ENCODE measurements around the gene FOXQ1. TPM values are rescaled to one million over a fixed set of nuclear protein-coding genes. Genes with fewer than 3 reads are reported as not detected.

FOXQ1 gene
- total RNA-seq, 2 donors from 2014 or later, result not detected

DNA sequence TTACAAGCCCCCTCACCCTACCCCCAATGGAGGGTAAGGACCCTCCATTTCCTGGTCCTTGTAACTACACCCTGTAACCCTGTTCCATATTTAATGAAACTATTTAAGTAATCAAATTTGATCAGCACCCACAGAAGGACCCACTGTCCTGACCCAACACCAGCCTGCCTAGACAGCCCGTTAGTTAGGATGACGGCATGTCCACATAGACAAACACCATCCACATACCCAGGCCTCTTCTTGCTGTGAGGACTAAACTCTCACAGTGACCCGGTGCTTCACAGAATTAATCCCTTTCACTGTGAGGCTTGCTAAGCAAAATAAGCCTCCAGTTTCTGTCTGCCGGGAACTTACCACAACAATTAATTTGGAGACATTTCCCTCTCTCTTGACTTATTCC is 32.8 kb upstream of the FOXQ1 start:
- H3K4me1 ChIP-seq, result no peaks in the 10 kb centered on the region
- TF ChIP-seq, protein P1, sequence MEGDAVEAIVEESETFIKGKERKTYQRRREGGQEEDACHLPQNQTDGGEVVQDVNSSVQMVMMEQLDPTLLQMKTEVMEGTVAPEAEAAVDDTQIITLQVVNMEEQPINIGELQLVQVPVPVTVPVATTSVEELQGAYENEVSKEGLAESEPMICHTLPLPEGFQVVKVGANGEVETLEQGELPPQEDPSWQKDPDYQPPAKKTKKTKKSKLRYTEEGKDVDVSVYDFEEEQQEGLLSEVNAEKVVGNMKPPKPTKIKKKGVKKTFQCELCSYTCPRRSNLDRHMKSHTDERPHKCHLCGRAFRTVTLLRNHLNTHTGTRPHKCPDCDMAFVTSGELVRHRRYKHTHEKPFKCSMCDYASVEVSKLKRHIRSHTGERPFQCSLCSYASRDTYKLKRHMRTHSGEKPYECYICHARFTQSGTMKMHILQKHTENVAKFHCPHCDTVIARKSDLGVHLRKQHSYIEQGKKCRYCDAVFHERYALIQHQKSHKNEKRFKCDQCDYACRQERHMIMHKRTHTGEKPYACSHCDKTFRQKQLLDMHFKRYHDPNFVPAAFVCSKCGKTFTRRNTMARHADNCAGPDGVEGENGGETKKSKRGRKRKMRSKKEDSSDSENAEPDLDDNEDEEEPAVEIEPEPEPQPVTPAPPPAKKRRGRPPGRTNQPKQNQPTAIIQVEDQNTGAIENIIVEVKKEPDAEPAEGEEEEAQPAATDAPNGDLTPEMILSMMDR (IDR thresholded peaks at IDR 0.05), result no peak
- H3K9me3 ChIP-seq, result no peaks in the 10 kb centered on the region
- no peaks in the 10 kb centered on the region for H3K36me3 ChIP-seq
- H3K4me3 ChIP-seq, result no peak overlapping the region
- H3K27ac ChIP-seq, result no peak overlapping the region
- H3K27me3 ChIP-seq, result no peaks in the 10 kb centered on the region
- DNase-seq (ENCODE audit: low spot score), result no peak

DNA sequence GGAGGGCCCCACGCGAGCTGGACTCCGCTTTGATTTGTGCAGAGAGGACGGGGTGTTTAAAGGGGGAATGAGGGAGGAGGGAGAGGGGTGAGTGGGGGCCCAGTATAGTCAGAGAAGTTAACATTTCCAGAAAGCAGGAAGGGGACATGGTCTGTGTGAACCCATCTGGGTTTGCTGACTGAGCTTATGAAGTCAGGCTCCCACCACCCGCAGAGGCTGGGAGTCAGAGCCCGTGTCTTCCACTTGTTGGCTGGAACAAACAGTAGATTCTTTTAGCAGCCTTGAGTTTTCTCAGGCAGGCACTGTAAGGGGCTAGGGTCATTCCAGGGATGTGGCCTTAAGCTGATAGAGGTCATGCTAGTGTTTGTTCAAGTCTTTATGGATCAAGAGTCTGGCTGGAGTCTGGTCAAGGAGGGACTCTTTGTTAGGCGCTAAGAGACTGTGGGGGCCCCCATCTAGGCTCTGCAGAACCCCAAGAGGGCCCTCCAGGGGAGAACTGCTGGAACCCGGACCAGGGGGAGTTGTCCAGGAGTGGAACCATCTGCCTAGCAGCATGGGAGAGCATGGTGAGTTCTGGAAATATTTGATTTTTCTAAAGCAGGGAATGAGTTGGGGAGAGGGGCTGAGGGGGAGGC is 31.1 kb upstream of the FOXQ1 start:
- no peaks in the 10 kb centered on the region for H3K36me3 ChIP-seq
- H3K4me1 ChIP-seq, result no peaks in the 10 kb centered on the region
- H3K27me3 ChIP-seq, result no peaks in the 10 kb centered on the region
- TF ChIP-seq, protein P1 (IDR thresholded peaks at IDR 0.05), result no peak
- H3K27ac ChIP-seq, result no peak overlapping the region
- no peak for DNase-seq (ENCODE audit: low spot score)
- H3K9me3 ChIP-seq, result no peaks in the 10 kb centered on the region
- H3K4me3 ChIP-seq, result no peak overlapping the region

GRCh38 chr6:1281746-1282145 is 30.2 kb upstream of the FOXQ1 start:
- H3K4me1 ChIP-seq, result no peaks in the 10 kb centered on the region
- H3K4me3 ChIP-seq, result no peak overlapping the region
- TF ChIP-seq, protein P1 (IDR thresholded peaks at IDR 0.05), result no peak
- no peaks in the 10 kb centered on the region for H3K36me3 ChIP-seq
- H3K27ac ChIP-seq, result no peak overlapping the region
- H3K9me3 ChIP-seq, result no peaks in the 10 kb centered on the region
- no peaks in the 10 kb centered on the region for H3K27me3 ChIP-seq
- no peak for DNase-seq (ENCODE audit: low spot score)

GRCh38 chr6:1283501-1283900 is 28.4 kb upstream of the FOXQ1 start:
- TF ChIP-seq, protein P1 (IDR thresholded peaks at IDR 0.05), result no peak

DNA sequence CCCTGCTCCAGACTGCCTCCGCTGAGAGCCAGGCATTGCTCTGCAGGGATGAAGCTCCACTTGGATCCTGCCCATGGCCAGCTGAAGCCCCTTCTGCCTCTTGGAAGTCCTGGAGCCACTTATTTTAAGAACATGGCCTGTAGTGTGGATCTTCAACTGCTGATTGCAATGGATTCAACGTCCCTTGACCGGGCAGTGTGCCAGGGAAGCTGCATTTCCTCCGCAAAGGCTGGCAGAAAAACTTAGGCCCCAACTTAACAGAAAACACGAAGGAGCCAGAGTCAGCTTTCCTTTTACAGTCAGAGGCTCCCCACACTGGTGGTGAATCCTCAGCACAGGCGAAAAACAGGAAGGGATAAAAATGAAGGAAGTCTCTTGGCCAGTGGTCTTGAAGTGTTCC is 26.3 kb upstream of the FOXQ1 start:
- Histone ChIP-seq H3K9me3 (no peaks in the 10 kb centered on the region), H3K27me3 (no peaks in the 10 kb centered on the region), H3K4me1 (no peaks in the 10 kb centered on the region), H3K36me3 (no peaks in the 10 kb centered on the region), H3K4me3 (no peak overlapping the region), H3K27ac (no peak overlapping the region)
- TF ChIP-seq, protein P1 (IDR thresholded peaks at IDR 0.05), result no peak
- no peak for DNase-seq (ENCODE audit: low spot score)

More at GRCh38 chr6:1283501-1283900, 28.4 kb upstream of the FOXQ1 start:
- H3K9me3 ChIP-seq, result no peaks in the 10 kb centered on the region
- no peak overlapping the region for H3K27ac ChIP-seq
- no peak for DNase-seq (ENCODE audit: low spot score)
- H3K36me3 ChIP-seq, result no peaks in the 10 kb centered on the region
- H3K4me3 ChIP-seq, result no peak overlapping the region
- no peaks in the 10 kb centered on the region for H3K27me3 ChIP-seq
- H3K4me1 ChIP-seq, result no peaks in the 10 kb centered on the region

DNA sequence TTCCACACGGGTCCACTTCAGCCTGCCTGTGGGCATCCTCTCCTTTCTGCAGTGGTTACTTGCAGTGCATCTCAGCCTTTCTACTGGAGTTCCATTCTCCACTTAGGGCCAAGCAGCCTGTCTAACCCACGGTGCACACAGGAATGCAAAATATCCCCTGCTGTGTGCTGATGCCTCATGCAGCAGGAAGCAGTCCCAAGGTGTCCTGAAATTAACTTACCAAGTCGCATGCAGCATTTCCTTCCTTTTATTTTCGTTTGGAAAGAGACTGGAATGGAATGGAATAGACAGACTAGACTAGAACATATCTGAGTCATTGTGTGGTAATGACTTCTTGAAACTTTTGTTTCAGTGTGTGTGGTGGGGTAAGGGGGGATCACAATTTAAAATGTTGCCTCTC is 25.9 kb upstream of the FOXQ1 start:
- Histone ChIP-seq H3K27me3 (no peaks in the 10 kb centered on the region), H3K4me3 (no peak overlapping the region), H3K9me3 (no peaks in the 10 kb centered on the region), H3K27ac (no peak overlapping the region), H3K36me3 (no peaks in the 10 kb centered on the region), H3K4me1 (no peaks in the 10 kb centered on the region)
- DNase-seq (ENCODE audit: low spot score), result no peak
- TF ChIP-seq, protein P1 (IDR thresholded peaks at IDR 0.05), result no peak

Data from right atrium auricular region (tissue), 2 donors.